Sigmoid colon (tissue), 4 donors: Measurements from ENCODE around the gene MOB1B.

Experiments
- CTCF ChIP-seq, 4 experiments: fragments of 450-650 bp in 3 of 4; fragments of 200-600 bp in 1 of 4; IDR thresholded peaks; one replicate each; pipeline ENCODE4 v1.5.1; 2016 to 2019; ENCODE audit warnings: antibody characterized with exemption in 4 of 4, mild to moderate bottlenecking in 3 of 4, moderate library complexity in 2 of 4
- EP300 ChIP-seq, 4 donors: sonication (generic); formaldehyde crosslinking; IDR thresholded peaks; one replicate each; pipeline ENCODE4 v1.6.1; 2017; ENCODE audit warnings: antibody characterized with exemption in 4 of 4
- POLR2A ChIP-seq, 2 donors: fragments of 450-650 bp; IDR thresholded peaks; one replicate each; pipeline ENCODE4 v1.6.1; 2016; ENCODE audit warnings: antibody characterized with exemption in 2 of 2, mild to moderate bottlenecking in 2 of 2, moderate library complexity in 2 of 2

- no peak for TF ChIP-seq CTCF (IDR thresholded peaks at IDR 0.05)
- no peak for TF ChIP-seq POLR2A (IDR thresholded peaks at IDR 0.05)
- no peak for TF ChIP-seq EP300 (IDR thresholded peaks at IDR 0.05)
Measured at GRCh38 chr4:71026086-71026485, 123.9 kb downstream of the MOB1B start.
